IPS DF 4.7 (cell line): ENCODE measurements around the gene FABP1.
A peak's percentile ranks its signal among the peaks of the same experiment; 100 is the strongest.

Experiments
- DNase-seq: peaks from one replicate; pipeline ENCODE4 v3.0.0-alpha.2; 2013; ENCODE audit warnings: low spot score; ENCODE audit errors: extremely low read depth

FABP1 gene

GRCh38 chr2:88127888-88128653 lies at the start of gene FABP1:
TSS of gene FABP1 (minus strand) at chr2:88128062. CDS start at chr2:88128017, 45 bp downstream.
- no peak for DNase-seq

DNA sequence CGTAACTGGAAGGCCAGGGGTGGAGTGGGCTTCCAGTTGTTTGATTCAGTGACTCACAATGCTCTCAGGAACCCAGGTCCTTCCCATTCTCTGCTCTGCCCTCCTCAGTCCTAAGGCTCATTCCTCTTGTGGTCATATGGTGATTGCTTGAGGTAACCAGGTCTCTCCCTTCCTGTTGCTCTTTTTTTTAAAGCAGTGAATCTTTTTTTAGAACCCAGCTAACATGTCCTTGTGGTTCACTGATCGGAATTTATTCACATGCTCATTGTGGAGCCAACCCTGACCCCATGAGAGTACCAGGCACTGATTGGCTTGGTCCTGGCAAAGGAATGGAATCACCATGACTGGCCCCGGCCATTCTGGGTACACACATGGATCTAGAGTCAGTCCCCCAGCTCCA lies 49.7 kb upstream of the FABP1 start:
- no peak for DNase-seq

GRCh38 chr2:88176352-88176984 lies 48.6 kb upstream of the FABP1 start:
- DNase-seq, result no peak

- DNase-seq, result no peak
Measured at GRCh38 chr2:88172882-88173281, 45.0 kb upstream of the FABP1 start.

DNA sequence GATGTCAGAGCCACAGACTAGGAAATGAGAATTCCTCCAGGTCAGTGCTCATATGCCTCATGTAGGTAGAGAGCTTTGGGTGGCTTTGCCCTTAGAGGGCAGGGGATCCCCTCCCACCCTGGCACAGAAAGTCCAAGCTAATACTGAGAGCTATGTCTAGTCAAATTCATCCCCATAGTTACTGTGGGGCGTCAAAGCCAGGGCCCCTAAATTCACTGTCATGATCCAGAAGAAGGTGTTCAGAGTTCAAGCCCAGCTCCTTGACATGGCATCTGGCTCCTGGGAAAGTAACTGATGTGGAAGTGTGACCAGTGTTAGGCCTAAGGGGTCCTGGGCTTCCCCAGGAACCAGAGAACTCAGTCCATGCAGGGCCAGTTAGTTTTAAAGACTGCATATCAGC lies 44.1 kb upstream of the FABP1 start:
- DNase-seq, result no peak

DNA sequence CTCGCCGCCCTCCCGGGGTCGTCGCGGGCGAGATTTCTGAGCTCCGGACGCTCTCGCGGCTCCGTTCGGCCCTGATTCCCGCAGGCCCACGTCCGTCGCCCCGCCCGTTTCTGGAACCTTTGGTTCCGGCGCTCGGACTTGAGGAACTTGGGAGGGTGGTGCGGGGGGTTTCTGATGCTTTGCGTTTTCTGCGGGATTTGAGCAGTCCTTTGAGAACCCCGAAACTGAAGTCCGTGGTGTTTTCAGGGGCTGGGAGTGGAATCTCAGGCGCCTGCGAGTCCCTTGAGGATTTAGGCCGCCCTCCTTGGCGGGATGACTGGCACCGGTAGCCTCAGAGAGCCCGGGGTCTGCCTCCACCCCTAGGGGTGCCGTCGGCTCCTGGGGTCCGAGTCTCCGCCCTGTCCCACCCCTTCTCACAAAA lies 42.6 kb upstream of the FABP1 start:
- DNase-seq, result no peak

GRCh38 chr2:88168386-88168785 lies 40.5 kb upstream of the FABP1 start:
- no peak for DNase-seq

DNA sequence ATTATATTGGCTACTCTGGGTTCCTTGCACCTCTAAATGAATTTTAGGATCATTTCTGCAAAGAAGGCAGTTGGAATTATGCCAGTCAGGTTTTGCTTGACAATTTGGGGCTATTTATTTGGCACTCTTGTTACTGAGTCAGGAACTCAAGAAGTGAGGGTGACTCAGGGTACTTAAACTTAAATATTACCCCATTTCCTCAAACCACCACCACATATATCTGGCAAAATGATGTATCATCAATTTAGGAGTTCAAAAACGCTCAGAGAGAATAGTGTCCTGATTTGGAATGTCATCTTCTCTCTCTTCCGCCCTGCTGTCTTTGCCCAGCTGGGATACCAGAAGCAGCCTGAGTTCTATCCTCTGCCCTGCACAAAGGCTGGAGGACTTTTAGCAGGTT lies 39.9 kb upstream of the FABP1 start:
- no peak for DNase-seq

DNA sequence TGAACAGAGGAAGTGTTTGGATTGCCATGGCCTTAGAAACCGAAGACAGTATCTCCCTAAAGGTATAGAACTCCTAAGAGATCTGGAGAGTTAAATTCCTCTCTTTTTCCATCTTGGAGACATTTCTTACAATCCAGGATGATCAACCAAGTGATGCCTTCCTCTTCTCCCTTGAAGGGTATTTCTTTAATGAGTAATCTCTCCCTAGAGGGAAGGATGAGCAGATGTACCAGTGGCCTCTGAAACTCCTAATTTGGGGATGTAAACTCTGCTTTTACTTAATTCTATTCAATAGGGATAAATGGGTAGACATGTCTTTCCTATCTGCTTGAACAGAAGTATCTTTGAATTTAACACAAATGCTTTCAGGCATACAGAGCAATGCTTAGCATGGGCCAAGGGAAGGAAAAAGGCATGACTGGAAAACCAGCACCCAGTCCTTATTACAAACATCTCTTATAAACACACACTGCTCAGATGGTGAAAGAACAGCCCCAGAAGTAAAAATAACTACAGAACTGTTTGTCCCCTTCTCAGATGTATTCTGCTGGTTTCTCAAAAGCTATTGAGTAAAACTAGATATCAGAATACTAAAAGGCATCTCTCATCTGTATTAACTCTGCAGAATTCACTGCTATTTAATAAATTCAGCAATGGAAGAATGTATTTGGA lies 37.6 kb upstream of the FABP1 start:
- no peak for DNase-seq

DNA sequence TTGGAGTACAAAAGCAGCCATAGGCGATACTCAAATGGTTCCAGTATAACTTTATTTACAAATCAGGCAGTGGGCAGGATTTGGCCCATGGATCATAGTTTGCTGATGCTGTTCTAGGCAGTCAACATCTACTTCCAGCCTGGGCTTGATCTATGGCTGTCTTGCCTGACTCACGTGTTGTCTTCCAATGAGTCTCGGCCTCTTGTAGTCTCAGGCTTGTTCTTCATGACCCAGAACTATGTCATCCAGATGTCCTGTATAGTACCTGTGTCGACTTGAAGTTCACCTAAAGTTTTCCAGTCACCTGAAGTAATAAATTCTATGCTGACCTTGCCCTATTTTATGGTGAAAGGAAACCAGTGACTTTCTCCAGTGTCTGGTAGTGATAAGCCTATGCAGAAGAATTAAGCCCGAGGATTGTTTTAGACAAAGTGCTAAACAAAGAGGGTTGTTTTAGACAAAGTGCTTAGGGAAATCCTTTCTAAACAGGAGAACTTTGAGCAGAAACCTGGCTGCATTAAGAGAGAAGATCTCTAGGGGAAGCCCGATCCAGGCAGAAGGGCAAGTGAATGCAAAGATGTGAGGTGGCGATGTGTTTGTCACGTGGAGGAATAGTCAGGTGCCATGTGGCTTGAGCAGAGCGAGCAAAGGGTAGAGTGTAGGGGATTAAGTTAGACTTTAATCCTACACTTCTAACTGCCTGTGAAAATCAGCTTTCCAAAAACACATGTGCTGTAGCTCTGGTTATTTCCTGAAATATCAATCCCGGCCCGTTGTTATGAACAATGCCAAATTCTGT lies 33.8 kb upstream of the FABP1 start:
- no peak for DNase-seq

DNA sequence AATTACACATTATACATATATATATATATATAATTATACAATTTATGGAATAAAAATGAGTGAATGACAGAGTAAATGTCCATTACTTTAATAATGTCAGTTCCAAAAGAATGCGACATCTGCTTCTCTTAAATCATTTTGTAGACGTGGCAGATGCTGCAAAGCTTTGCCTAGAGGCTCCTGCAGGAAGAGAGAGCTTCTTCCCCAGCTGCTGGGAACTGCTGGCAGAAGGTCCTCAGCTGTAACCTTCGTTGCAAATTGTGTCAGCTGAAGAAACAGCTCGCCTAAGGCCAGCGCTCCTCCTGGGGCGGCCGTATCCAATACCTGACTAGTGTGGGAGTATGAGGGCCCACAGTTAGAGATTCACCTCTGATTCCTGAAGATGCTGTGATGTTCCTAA lies 32.7 kb upstream of the FABP1 start:
- no peak for DNase-seq

GRCh38 chr2:88159955-88160415 lies 32.1 kb upstream of the FABP1 start:
- peak; percentile 28 for DNase-seq

DNA sequence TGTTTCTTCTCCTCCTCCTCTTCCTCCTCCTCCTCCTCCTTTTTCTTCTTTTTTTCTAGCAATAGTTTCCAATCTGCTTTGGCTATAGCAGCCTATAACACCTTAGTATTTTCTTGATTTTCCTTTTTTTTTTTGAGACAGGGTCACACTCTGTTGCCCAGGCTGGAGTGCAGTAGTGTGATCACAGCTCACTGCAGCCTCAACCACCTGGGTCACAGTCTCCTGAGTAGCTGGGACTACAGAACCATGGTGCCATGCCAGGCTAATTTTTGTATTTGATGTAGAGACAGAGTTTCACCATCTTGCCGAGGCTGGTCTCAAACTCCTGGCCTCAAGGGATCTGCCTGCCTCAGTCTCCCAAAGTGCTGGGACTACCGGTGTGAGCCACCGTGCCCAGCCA lies 31.6 kb upstream of the FABP1 start:
- no peak for DNase-seq

- no peak for DNase-seq
Measured at GRCh38 chr2:88148929-88149438, 21.1 kb upstream of the FABP1 start.

GRCh38 chr2:88147145-88147544 lies 19.3 kb upstream of the FABP1 start:
- DNase-seq, result no peak

- no peak for DNase-seq
Measured at GRCh38 chr2:88146590-88146989, 18.7 kb upstream of the FABP1 start.

DNA sequence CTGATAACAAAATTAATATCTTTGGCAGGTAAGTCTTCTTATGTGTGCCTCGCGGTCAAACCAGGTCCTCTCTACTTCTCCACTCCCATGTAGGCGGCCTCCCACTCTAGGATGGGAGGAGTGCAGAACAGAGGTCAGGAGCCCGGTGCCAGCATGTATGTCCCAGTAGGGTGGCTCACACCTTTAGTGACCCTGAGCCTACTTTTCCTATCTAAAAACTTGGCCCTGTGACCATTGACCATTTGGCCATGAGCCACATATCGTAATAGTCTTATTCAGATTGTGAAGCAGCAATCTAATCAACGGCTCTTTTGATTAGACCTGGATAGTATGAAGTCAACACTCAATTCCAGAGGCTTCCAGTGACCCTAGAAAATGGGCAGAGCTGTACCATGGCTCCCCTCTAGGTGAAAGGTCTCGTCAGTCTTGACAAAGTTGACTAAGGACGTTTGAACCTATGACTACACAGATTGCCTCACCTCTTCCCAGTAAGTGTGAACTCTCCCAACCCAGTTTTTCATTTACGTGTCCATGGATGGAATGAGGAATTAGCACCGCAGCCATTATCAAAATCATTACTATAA lies 17.1 kb upstream of the FABP1 start:
- no peak for DNase-seq

- no peak for DNase-seq
Measured at GRCh38 chr2:88144271-88144670, 16.4 kb upstream of the FABP1 start.

- no peak for DNase-seq
Measured at GRCh38 chr2:88141952-88142351, 14.1 kb upstream of the FABP1 start.

DNA sequence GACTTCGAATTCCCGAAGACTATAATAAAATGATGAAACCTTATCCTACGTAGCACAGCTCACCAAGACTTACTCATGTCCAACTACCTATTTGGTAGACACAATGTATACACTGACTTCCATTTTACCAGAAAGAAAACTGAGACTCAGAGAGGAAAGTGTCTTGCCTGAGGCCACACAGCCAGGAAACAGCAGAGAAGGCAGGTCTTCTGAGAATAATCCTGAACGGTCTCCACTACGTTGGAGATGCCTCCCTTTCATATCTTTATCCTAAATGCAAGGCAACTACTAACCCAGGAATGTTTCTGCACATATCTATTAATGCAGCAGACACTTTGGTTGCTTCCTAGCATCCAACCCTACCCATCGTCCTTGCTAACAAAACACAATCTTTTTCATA lies 11.9 kb upstream of the FABP1 start:
- DNase-seq, result no peak

DNA sequence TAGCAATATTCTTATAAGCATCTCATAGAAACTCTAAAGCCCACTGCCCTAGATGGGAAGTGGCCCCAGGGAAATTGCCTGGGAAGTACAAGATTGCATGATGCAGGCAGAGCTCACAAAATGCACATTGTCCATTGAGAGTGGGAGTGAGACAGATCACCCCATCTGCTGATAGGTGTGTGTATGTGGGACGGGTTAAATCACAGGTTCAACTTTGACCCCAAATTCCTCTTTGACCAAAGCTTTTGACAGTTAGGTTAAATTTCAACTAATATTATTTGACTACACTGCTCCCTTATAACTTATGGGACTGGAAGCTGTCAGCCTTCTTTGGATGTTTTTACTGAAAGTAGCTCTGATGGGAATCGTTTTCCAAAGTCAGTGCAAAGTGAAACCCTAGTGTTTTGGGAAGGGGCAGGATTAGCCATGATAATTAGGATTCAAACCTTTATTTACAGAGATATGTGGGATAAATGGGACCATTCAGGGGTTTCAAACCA lies 11.4 kb upstream of the FABP1 start:
- no peak for DNase-seq
